GM12892 (cell line): ENCODE results near the gene OPCML.

Experiments
- POLR2A ChIP-seq: IDR thresholded peaks from 2 replicates; pipeline ENCODE4 v1.6.1; 2011; ENCODE audit warnings: low read depth, low read length, control low read depth
- POLR2AphosphoS5 ChIP-seq: IDR thresholded peaks from 2 replicates; pipeline ENCODE4 v1.6.1; 2011; ENCODE audit warnings: low read depth, low read length, control low read depth

- TF ChIP-seq POLR2AphosphoS5 (no peak), POLR2A (no peak)
Observed at GRCh38 chr11:132402071-132402684, 1130.1 kb downstream of the OPCML start.
